ENCODE data around the gene BARHL1.

The BARHL1 gene

GRCh38 chr9:132610661-132611060, 28.3 kb downstream of the BARHL1 start:
- no peak overlapping the region for H3K4me3 ChIP-seq (ENCODE audit: insufficient read depth in 1 of 2, low read depth in 1 of 2, low read length in 2 of 2)
- no peak overlapping the region for H3K27ac ChIP-seq (ENCODE audit: low read length, poor library complexity, severe bottlenecking)
- no peak for DNase-seq
- peak overlapping the region in 1 of 2 experiments; percentile 24 for H2BK12ac ChIP-seq (ENCODE audit: low read length in 2 of 2)
- H2BK120ac ChIP-seq (ENCODE audit: low read depth, low read length) = no peak overlapping the region
- no peak overlapping the region for H3K4ac ChIP-seq (ENCODE audit: low read depth in 1 of 2, low read length in 2 of 2)
- H3K9ac ChIP-seq (ENCODE audit: low read length) = no peak overlapping the region
- H3K36me3 ChIP-seq (ENCODE audit: control insufficient read depth in 1 of 2, insufficient read depth in 2 of 2, low read depth in 1 of 2, low read length in 2 of 2) = peaks cover 44 to 72% of the 10 kb centered on the region in 2 experiments
- no peak overlapping the region for H3K4me2 ChIP-seq (ENCODE audit: low read length, poor library complexity, severe bottlenecking)
- peaks cover 2% of the 10 kb centered on the region for H3K4me1 ChIP-seq (ENCODE audit: control insufficient read depth, insufficient read depth, low read depth, low read length)
- no peak overlapping the region for H3K23ac ChIP-seq (ENCODE audit: low read length in 2 of 2)
- no peak overlapping the region for H2AFZ ChIP-seq (ENCODE audit: low read depth, low read length)
- no peak overlapping the region for H2AK5ac ChIP-seq (ENCODE audit: low read length, severe bottlenecking)
- no peaks in the 10 kb centered on the region for H3K9me3 ChIP-seq (ENCODE audit: control insufficient read depth, low read length)
- no peak overlapping the region for H2BK5ac ChIP-seq (ENCODE audit: low read depth, low read length, poor library complexity, severe bottlenecking)
- 96% methylated on average over 12 of the region's 12 CpGs for WGBS
- H3K79me1 ChIP-seq (replicated peaks; ENCODE audit: low read length, poor library complexity, severe bottlenecking) = peaks cover 5% of the 10 kb centered on the region
- H3K18ac ChIP-seq (ENCODE audit: low read depth in 1 of 2, low read length in 2 of 2) = no peak overlapping the region
- H4K91ac ChIP-seq (ENCODE audit: low read length) = no peak overlapping the region
- no peaks in the 10 kb centered on the region for H3K27me3 ChIP-seq (ENCODE audit: control insufficient read depth in 1 of 2, insufficient read depth in 1 of 2, low read length in 2 of 2)
- no peak overlapping the region for H3K14ac ChIP-seq (ENCODE audit: low read length in 2 of 2)
- H4K8ac ChIP-seq (ENCODE audit: low read length) = no peak overlapping the region
- no peak overlapping the region for H2BK15ac ChIP-seq (ENCODE audit: low read depth, poor library complexity, severe bottlenecking)

- H3K9ac ChIP-seq (ENCODE audit: low read length) = no peak overlapping the region
- H3K27me3 ChIP-seq (ENCODE audit: control insufficient read depth in 1 of 2, insufficient read depth in 1 of 2, low read length in 2 of 2) = no peaks in the 10 kb centered on the region
- H3K36me3 ChIP-seq (ENCODE audit: control insufficient read depth in 1 of 2, insufficient read depth in 2 of 2, low read depth in 1 of 2, low read length in 2 of 2) = peaks cover 43 to 81% of the 10 kb centered on the region in 2 experiments
- no peak for DNase-seq
- H2BK5ac ChIP-seq (ENCODE audit: low read depth, low read length, poor library complexity, severe bottlenecking) = no peak overlapping the region
- H3K4ac ChIP-seq (ENCODE audit: low read depth in 1 of 2, low read length in 2 of 2) = no peak overlapping the region
- peaks cover 1% of the 10 kb centered on the region for H3K79me1 ChIP-seq (replicated peaks; ENCODE audit: low read length, poor library complexity, severe bottlenecking)
- H3K4me3 ChIP-seq (ENCODE audit: insufficient read depth in 1 of 2, low read depth in 1 of 2, low read length in 2 of 2) = no peak overlapping the region
- no peak overlapping the region for H2BK120ac ChIP-seq (ENCODE audit: low read depth, low read length)
- no peak overlapping the region for H4K91ac ChIP-seq (ENCODE audit: low read length)
- no peak overlapping the region for H4K8ac ChIP-seq (ENCODE audit: low read length)
- H3K4me1 ChIP-seq (ENCODE audit: control insufficient read depth, insufficient read depth, low read depth, low read length) = peaks cover 2% of the 10 kb centered on the region
- no peak overlapping the region for H3K23ac ChIP-seq (ENCODE audit: low read length in 2 of 2)
- H3K18ac ChIP-seq (ENCODE audit: low read depth in 1 of 2, low read length in 2 of 2) = no peak overlapping the region
- H3K4me2 ChIP-seq (ENCODE audit: low read length, poor library complexity, severe bottlenecking) = no peak overlapping the region
- H3K14ac ChIP-seq (ENCODE audit: low read length in 2 of 2) = no peak overlapping the region
- no peak overlapping the region for H3K27ac ChIP-seq (ENCODE audit: low read length, poor library complexity, severe bottlenecking)
- H2AFZ ChIP-seq (ENCODE audit: low read depth, low read length) = no peak overlapping the region
- no peak overlapping the region for H2AK5ac ChIP-seq (ENCODE audit: low read length, severe bottlenecking)
- WGBS = 83% methylated on average over 6 of the region's 6 CpGs
- no peak overlapping the region for H2BK12ac ChIP-seq (ENCODE audit: low read length in 2 of 2)
- no peaks in the 10 kb centered on the region for H3K9me3 ChIP-seq (ENCODE audit: control insufficient read depth, low read length)
- H2BK15ac ChIP-seq (ENCODE audit: low read depth, poor library complexity, severe bottlenecking) = no peak overlapping the region
These were observed 31.9 kb downstream of the BARHL1 start for GRCh38 chr9:132614324-132614723.

- no peaks in the 10 kb centered on the region for H3K27me3 ChIP-seq (ENCODE audit: control insufficient read depth in 1 of 2, insufficient read depth in 1 of 2, low read length in 2 of 2)
- H3K23ac ChIP-seq (ENCODE audit: low read length in 2 of 2) = no peak overlapping the region
These were observed 33.4 kb downstream of the BARHL1 start for GRCh38 chr9:132615774-132616173.

GRCh38 chr9:132616725-132617124, 34.3 kb downstream of the BARHL1 start:
- no peaks in the 10 kb centered on the region for H3K27me3 ChIP-seq (ENCODE audit: control insufficient read depth in 1 of 2, insufficient read depth in 1 of 2, low read length in 2 of 2)
- no peak overlapping the region for H3K4me3 ChIP-seq (ENCODE audit: insufficient read depth in 1 of 2, low read depth in 1 of 2, low read length in 2 of 2)
- no peak overlapping the region for H3K18ac ChIP-seq (ENCODE audit: low read depth in 1 of 2, low read length in 2 of 2)
- no peak overlapping the region for H3K14ac ChIP-seq (ENCODE audit: low read length in 2 of 2)
- no peak overlapping the region for H2BK15ac ChIP-seq (ENCODE audit: low read depth, poor library complexity, severe bottlenecking)
- no peak overlapping the region for H3K23ac ChIP-seq (ENCODE audit: low read length in 2 of 2)
- H4K91ac ChIP-seq (ENCODE audit: low read length) = no peak overlapping the region
- H3K4ac ChIP-seq (ENCODE audit: low read depth in 1 of 2, low read length in 2 of 2) = no peak overlapping the region
- DNase-seq = no peak
- H2AK5ac ChIP-seq (ENCODE audit: low read length, severe bottlenecking) = no peak overlapping the region
- H3K79me1 ChIP-seq (replicated peaks; ENCODE audit: low read length, poor library complexity, severe bottlenecking) = peaks cover 1% of the 10 kb centered on the region
- no peaks in the 10 kb centered on the region for H3K9me3 ChIP-seq (ENCODE audit: control insufficient read depth, low read length)
- no peak overlapping the region for H2BK12ac ChIP-seq (ENCODE audit: low read length in 2 of 2)
- H2BK5ac ChIP-seq (ENCODE audit: low read depth, low read length, poor library complexity, severe bottlenecking) = no peak overlapping the region
- no peak overlapping the region for H3K4me2 ChIP-seq (ENCODE audit: low read length, poor library complexity, severe bottlenecking)
- no peak overlapping the region for H2BK120ac ChIP-seq (ENCODE audit: low read depth, low read length)
- no peaks in the 10 kb centered on the region for H3K4me1 ChIP-seq (ENCODE audit: control insufficient read depth, insufficient read depth, low read depth, low read length)
- peaks cover 28 to 80% of the 10 kb centered on the region in 2 experiments for H3K36me3 ChIP-seq (ENCODE audit: control insufficient read depth in 1 of 2, insufficient read depth in 2 of 2, low read depth in 1 of 2, low read length in 2 of 2)
- WGBS = 99% methylated on average over 4 of the region's 5 CpGs
- no peak overlapping the region for H2AFZ ChIP-seq (ENCODE audit: low read depth, low read length)
- H3K27ac ChIP-seq (ENCODE audit: low read length, poor library complexity, severe bottlenecking) = no peak overlapping the region
- H4K8ac ChIP-seq (ENCODE audit: low read length) = no peak overlapping the region
- no peak overlapping the region for H3K9ac ChIP-seq (ENCODE audit: low read length)

More at GRCh38 chr9:132615774-132616173, 33.4 kb downstream of the BARHL1 start:
- Histone ChIP-seq H3K36me3 (ENCODE audit: control insufficient read depth in 1 of 2, insufficient read depth in 2 of 2, low read depth in 1 of 2, low read length in 2 of 2) (peaks cover 38 to 83% of the 10 kb centered on the region in 2 experiments), H4K91ac (ENCODE audit: low read length) (no peak overlapping the region), H3K18ac (ENCODE audit: low read depth in 1 of 2, low read length in 2 of 2) (no peak overlapping the region), H3K79me1 (replicated peaks; ENCODE audit: low read length, poor library complexity, severe bottlenecking) (peaks cover 1% of the 10 kb centered on the region), H3K4me2 (ENCODE audit: low read length, poor library complexity, severe bottlenecking) (no peak overlapping the region), H2BK5ac (ENCODE audit: low read depth, low read length, poor library complexity, severe bottlenecking) (no peak overlapping the region), H3K27ac (ENCODE audit: low read length, poor library complexity, severe bottlenecking) (no peak overlapping the region), H3K4ac (ENCODE audit: low read depth in 1 of 2, low read length in 2 of 2) (no peak overlapping the region), H3K14ac (ENCODE audit: low read length in 2 of 2) (no peak overlapping the region), H3K9me3 (ENCODE audit: control insufficient read depth, low read length) (no peaks in the 10 kb centered on the region), H3K4me1 (ENCODE audit: control insufficient read depth, insufficient read depth, low read depth, low read length) (no peaks in the 10 kb centered on the region), H2BK120ac (ENCODE audit: low read depth, low read length) (no peak overlapping the region), H4K8ac (ENCODE audit: low read length) (no peak overlapping the region), H2BK15ac (ENCODE audit: low read depth, poor library complexity, severe bottlenecking) (no peak overlapping the region), H2BK12ac (ENCODE audit: low read length in 2 of 2) (no peak overlapping the region), H3K9ac (ENCODE audit: low read length) (no peak overlapping the region), H2AK5ac (ENCODE audit: low read length, severe bottlenecking) (no peak overlapping the region), H2AFZ (ENCODE audit: low read depth, low read length) (no peak overlapping the region), H3K4me3 (ENCODE audit: insufficient read depth in 1 of 2, low read depth in 1 of 2, low read length in 2 of 2) (no peak overlapping the region)
- WGBS = no CpG with 5 or more reads among the region's 2 CpGs
- DNase-seq = no peak

All from mesenchymal stem cell (in vitro differentiated cells and primary cell).